Liver (tissue), 3 donors: ENCODE data around the gene HECTD1.
A peak's percentile ranks its signal among the peaks of the same experiment; 100 is the strongest.

Experiments used
- CTCF ChIP-seq: fragments of 150-350 bp; IDR thresholded peaks from 2 replicates; pipeline ENCODE4 v1.5.1; 2017; ENCODE audit warnings: improper control_type of control experiment, low read depth, low read length; ENCODE audit not compliant: missing input control
- EGR1 ChIP-seq, 2 donors: IDR thresholded peaks; 2 replicates each; pipeline ENCODE4 v1.6.1; 2016 to 2018; ENCODE audit warnings: antibody characterized with exemption in 2 of 2, low read depth in 2 of 2
- GABPA ChIP-seq, 2 donors: IDR thresholded peaks in 1 of 2; conservative IDR thresholded peaks in 1 of 2; 2 replicates each; pipeline ENCODE4 v1.6.1; 2016; ENCODE audit warnings: antibody characterized with exemption in 2 of 2, mild to moderate bottlenecking in 1 of 2, moderate library complexity in 1 of 2
- JUND ChIP-seq, 2 donors: IDR thresholded peaks; 2 replicates each; pipeline ENCODE4 v1.6.1; 2016; ENCODE audit warnings: antibody characterized with exemption in 2 of 2
- NR2F2 ChIP-seq: IDR thresholded peaks from 2 replicates; pipeline ENCODE4 v1.6.1; 2016; ENCODE audit warnings: antibody characterized with exemption
- SP1 ChIP-seq: IDR thresholded peaks from 2 replicates; pipeline ENCODE4 v1.6.1; 2018; ENCODE audit warnings: antibody characterized with exemption, mild to moderate bottlenecking
- TAF1 ChIP-seq: conservative IDR thresholded peaks from 2 replicates; pipeline ENCODE4 v1.6.1; 2016; ENCODE audit warnings: antibody characterized with exemption, mild to moderate bottlenecking
- YY1 ChIP-seq: IDR thresholded peaks from 2 replicates; pipeline ENCODE4 v1.6.1; 2016; ENCODE audit warnings: antibody characterized with exemption, mild to moderate bottlenecking
- TF ChIP-seq, protein P1 (sequence below): IDR thresholded peaks from 2 replicates; pipeline ENCODE4 v1.6.1; 2016; ENCODE audit warnings: antibody characterized with exemption
- donor health status: healthy.
- donor health status: healthy.

DNA sequence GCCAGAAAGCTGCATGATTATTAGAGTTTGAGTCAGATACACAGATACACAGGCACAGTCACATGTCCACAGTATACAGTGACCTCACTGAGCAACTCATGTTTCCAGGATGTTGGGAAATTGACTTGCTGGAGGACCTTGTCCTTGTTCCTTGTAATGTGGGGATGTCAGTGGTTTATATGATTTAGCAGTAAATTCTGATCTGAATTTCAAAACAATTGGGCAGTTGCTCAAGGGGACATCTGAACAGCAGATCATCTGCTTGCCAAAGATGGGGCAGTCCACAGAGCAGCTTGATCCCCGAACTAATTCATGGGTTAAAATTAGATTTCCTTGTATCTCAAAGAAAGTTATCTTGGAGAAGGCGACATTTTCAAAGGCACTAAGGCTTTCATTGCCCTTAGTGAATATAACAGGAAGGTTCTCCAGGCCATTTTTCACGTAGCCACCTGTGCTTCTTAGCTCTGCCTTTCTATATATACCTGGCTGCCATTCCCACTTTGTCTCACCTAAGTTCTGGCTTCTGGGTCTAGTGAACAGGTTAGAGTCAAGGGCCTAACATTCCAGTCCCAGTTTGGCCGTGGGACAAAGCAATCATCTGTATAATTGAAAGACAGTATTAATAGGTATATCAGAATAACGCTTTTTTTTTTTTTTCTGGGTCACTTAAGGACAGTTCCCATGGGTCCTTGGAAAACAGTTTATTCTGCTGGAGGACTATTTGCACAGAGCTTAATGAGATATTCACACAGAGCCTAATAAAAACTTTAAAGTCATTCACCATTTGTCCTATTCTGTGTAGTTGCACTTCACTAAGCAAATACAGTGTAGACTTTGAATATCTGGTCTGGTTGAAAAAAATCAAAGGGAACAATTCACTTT, 116.5 kb downstream of the HECTD1 start:
- TF ChIP-seq CTCF = no peak
- TF ChIP-seq TAF1 = no peak
- TF ChIP-seq, protein P1, sequence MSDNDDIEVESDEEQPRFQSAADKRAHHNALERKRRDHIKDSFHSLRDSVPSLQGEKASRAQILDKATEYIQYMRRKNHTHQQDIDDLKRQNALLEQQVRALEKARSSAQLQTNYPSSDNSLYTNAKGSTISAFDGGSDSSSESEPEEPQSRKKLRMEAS = peak; percentile 80
- peak; percentile 92 to 97 for TF ChIP-seq JUND (IDR thresholded peaks at IDR 0.05)
- peak in 1 of 2 donors; percentile 81 for TF ChIP-seq EGR1 (IDR thresholded peaks at IDR 0.05; ENCODE audit: low read depth in 2 of 2)
- TF ChIP-seq NR2F2 = no peak
- peak; percentile 90 for TF ChIP-seq SP1
- no peak for TF ChIP-seq YY1
- peak in 1 of 2 donors; percentile 53 for TF ChIP-seq GABPA (IDR thresholded peaks at IDR 0.05 in 1 of 2, conservative IDR thresholded peaks at IDR 0.05 in 1 of 2)
